Occipital lobe (tissue), 2 donors: ENCODE measurements around the gene LGSN. TPM values are rescaled to one million over a fixed set of nuclear protein-coding genes. Genes with fewer than 3 reads are reported as not detected.
"Not testable (repeated sequence)": the region's sequence is repeated elsewhere in the genome, so short reads cannot be mapped to it uniquely, and the experiment has no call there.

Source experiments
- DNase-seq: peaks from one replicate; lab custom pipeline; 2025; lab: John Stamatoyannopoulos, UW
- total RNA-seq: library from RNA; depleted of rRNA; stranded (reverse); fragments of >200 nt; gene quantifications from one replicate; pipeline ENCODE4 v1.2.3, GENCODE V29; 2014

Gene LGSN, protein sequence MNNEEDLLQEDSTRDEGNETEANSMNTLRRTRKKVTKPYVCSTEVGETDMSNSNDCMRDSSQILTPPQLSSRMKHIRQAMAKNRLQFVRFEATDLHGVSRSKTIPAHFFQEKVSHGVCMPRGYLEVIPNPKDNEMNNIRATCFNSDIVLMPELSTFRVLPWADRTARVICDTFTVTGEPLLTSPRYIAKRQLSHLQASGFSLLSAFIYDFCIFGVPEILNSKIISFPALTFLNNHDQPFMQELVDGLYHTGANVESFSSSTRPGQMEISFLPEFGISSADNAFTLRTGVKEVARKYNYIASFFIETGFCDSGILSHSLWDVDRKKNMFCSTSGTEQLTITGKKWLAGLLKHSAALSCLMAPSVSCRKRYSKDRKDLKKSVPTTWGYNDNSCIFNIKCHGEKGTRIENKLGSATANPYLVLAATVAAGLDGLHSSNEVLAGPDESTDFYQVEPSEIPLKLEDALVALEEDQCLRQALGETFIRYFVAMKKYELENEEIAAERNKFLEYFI
- total RNA-seq, result 0.47 TPM

GRCh38 chr6:63319939-63320338 lies at the start of gene LGSN:
Gene LGSN, minus strand, starts transcription at chr6:63319983. Its CDS starts 40 bp downstream, at chr6:63319943.
- no peak for DNase-seq

GRCh38 chr6:63368347-63368746 lies 48.6 kb upstream of the LGSN start:
- no peak for DNase-seq

- not testable (repeated sequence) for DNase-seq
These were observed 42.8 kb upstream of the LGSN start for GRCh38 chr6:63362500-63363120.

DNA sequence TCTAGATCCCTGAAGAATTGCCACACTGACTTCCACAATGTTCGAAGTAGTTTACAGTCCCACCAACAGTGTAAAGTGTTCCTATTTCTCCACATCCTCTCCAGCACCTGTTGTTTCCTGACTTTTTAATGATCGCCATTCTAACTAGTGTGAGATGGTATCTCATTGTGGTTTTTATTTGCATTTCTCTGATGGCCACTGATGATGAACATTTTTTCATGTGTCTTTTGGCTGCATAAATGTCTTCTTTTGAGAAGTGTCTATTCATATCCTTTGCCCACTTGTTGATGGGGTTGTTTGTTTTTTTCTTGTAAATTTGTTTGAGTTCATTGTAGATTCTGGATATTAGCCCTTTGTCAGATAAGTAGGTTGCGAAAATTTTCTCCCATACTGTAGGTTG lies 37.6 kb upstream of the LGSN start:
- DNase-seq, result not testable (repeated sequence)

GRCh38 chr6:63355632-63356031 lies 35.8 kb upstream of the LGSN start:
- no peak for DNase-seq

GRCh38 chr6:63353286-63353630 lies 33.5 kb upstream of the LGSN start:
- no peak for DNase-seq

GRCh38 chr6:63352544-63353285 lies 32.9 kb upstream of the LGSN start:
- DNase-seq, result no peak

GRCh38 chr6:63352069-63352543 lies 32.3 kb upstream of the LGSN start:
- DNase-seq, result no peak

DNA sequence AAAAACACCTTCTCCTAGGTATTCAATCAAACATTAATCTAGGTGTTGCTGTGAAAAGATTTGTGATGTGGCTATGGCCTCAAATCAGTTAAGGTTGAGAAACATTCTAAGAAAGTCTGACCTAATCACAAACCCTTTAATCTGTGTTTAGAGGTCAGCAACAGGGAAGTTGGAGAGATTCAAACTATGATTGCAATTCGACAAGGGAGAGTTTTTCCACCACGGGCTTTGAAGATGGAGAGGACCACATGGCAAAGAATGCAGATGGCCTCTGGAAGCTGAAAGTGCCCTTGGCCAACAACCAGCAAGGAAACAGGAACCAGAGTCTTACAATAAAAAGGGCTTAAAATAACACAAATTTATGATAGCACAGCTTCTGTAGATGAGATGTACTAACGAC lies 29.6 kb upstream of the LGSN start:
- no peak for DNase-seq

DNA sequence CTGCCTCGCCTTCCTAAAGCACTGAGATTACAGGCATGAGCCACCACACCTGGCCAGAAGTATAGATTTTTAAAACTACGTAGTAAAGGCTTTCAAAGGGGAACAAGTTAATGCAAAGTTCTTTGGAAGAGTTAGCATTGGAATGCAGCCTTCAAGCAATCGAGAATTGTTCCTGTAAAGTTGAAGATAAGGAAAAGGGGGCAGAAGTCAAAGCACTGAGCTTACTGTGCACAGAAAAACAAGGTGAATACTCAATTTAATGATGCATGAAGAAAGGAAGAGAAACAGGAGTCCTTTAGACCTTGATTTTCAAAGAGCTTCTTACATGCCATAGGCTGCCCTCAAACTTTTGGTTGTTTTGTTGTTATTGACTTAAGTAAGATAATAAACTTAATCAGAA lies 29.1 kb upstream of the LGSN start:
- DNase-seq, result no peak

GRCh38 chr6:63347599-63347998 lies 27.8 kb upstream of the LGSN start:
- DNase-seq, result no peak

- no peak for DNase-seq
These were observed 26.5 kb upstream of the LGSN start for GRCh38 chr6:63346217-63346835.

- DNase-seq, result no peak
These were observed 20.6 kb upstream of the LGSN start for GRCh38 chr6:63340351-63340750.

- not testable (repeated sequence) for DNase-seq
These were observed 14.9 kb upstream of the LGSN start for GRCh38 chr6:63334652-63335051.

DNA sequence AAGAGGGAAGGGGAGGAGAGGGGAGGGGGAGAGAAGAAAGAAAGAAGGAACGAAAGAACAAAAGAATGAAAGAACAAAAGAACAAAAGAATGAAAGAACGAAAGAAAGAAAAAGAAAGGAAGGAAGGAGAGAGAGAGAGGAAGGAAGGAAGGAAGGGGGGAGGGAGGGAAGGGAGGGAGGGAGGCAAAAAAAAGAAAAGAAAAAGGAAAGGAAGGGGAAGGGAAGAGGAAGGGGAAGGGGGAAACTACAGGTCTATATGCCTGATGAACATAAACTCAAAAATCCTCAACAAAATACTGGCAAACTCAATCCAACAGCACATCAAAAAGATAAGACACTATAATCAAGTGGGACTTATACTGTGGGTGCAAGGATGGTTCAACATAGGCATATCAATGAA lies 13.7 kb upstream of the LGSN start:
- no peak for DNase-seq

GRCh38 chr6:63326630-63327029 lies 6.8 kb upstream of the LGSN start:
- DNase-seq, result not testable (repeated sequence)

DNA sequence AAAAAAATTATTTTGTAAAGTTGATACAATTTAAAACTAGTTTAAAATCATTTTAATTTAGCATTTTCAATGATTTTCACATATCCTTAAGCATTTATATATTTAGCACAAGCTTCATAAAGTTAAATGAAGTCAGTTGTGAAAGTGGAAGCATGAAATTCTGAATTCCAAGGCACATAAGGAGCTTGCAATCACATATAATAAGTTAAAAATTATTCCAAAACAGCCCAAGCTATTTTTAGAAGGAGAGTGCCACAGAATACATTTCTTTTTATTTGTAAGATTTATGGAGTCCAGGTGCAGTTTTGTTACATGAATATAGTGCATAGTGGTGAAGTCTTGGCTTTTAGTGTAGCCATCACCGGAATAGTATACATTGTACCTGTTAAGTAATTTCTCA lies 3.2 kb upstream of the LGSN start:
- no peak for DNase-seq

DNA sequence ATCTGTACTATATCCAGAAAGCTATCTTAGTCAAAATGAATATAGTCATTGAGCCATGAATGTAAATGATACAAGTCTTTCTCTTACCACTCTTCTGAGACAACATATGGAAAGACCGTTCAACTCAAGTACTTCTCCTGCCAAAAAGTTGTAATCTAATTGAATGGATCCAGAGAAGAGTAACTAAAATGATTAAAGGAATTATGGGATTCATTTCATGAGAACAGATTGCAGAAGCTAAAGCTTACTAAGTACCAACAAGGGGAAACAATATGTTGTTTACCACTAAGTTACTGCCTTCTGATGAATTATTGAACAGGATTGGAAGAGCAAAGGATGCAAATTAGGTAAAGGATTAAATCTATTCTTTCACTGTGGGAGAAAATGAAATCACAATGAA lies 2.0 kb upstream of the LGSN start:
- DNase-seq, result no peak

- no peak for DNase-seq
These were observed 2.1 kb downstream of the LGSN start for GRCh38 chr6:63317641-63318040.

GRCh38 chr6:63316113-63316512 lies 3.7 kb downstream of the LGSN start:
- DNase-seq, result no peak

GRCh38 chr6:63313111-63313510 lies 6.7 kb downstream of the LGSN start:
- no peak for DNase-seq
